MM.1S (cell line): ENCODE data around the gene SDK1.

Experiments
- DNase-seq: peaks from one replicate; pipeline ENCODE4 v3.0.0-alpha.2; 2015
- H2AFZ ChIP-seq: fragments of 300-600 bp; sonication (generic); 2 replicates; pipeline ENCODE4 v1.6.0; 2016; ENCODE audit warnings: antibody characterized with exemption, low read length
- H3F3A ChIP-seq: fragments of 300-600 bp; sonication (generic); 2 replicates; pipeline ENCODE4 v1.6.1; 2016; ENCODE audit warnings: mild to moderate bottlenecking, antibody characterized with exemption, low read length, moderate library complexity, mixed read lengths; ENCODE audit not compliant: insufficient read depth
- H3K27ac ChIP-seq: fragments of 300-600 bp; sonication (generic); 2 replicates; pipeline ENCODE4 v1.5.1; 2016; ENCODE audit warnings: mild to moderate bottlenecking, low read length
- H3K27me3 ChIP-seq: fragments of 300-600 bp; sonication (generic); replicated peaks from 2 replicates; pipeline ENCODE4 v1.6.0; 2016; ENCODE audit warnings: low read length; ENCODE audit not compliant: insufficient read depth
- H3K36me3 ChIP-seq: fragments of 300-600 bp; sonication (generic); replicated peaks from 2 replicates; pipeline ENCODE4 v1.6.1; 2016; ENCODE audit warnings: mild to moderate bottlenecking, low read length, mixed read lengths; ENCODE audit not compliant: insufficient read depth
- H3K4me1 ChIP-seq: fragments of 300-600 bp; sonication (generic); 2 replicates; pipeline ENCODE4 v1.6.1; 2016; ENCODE audit warnings: low read length, mixed read lengths
- H3K4me2 ChIP-seq: fragments of 300-600 bp; sonication (generic); 2 replicates; pipeline ENCODE4 v1.6.0; 2016; ENCODE audit warnings: low read depth, low read length
- H3K4me3 ChIP-seq: fragments of 300-600 bp; sonication (generic); 2 replicates; pipeline ENCODE4 v1.5.1; 2016; ENCODE audit warnings: low read length, mixed read lengths
- H3K79me2 ChIP-seq: fragments of 300-600 bp; sonication (generic); 2 replicates; pipeline ENCODE4 v1.6.1; 2016; ENCODE audit warnings: mixed run types, low read length, mixed read lengths
- H3K9ac ChIP-seq: fragments of 300-600 bp; sonication (generic); 2 replicates; pipeline ENCODE4 v1.6.1; 2016; ENCODE audit warnings: low read length, mixed read lengths
- H3K9me2 ChIP-seq: fragments of 300-600 bp; sonication (generic); replicated peaks from 2 replicates; pipeline ENCODE4 v1.6.1; 2016; ENCODE audit warnings: mild to moderate bottlenecking, low read length, mixed read lengths; ENCODE audit not compliant: insufficient read depth
- H3K9me3 ChIP-seq: fragments of 300-600 bp; sonication (generic); replicated peaks from 2 replicates; pipeline ENCODE4 v1.6.1; 2016; ENCODE audit warnings: mild to moderate bottlenecking, low read length, mixed read lengths; ENCODE audit not compliant: insufficient read depth
- H4K20me1 ChIP-seq: fragments of 300-600 bp; sonication (generic); 2 replicates; pipeline ENCODE4 v1.6.1; 2016; ENCODE audit warnings: mild to moderate bottlenecking, low read length, moderate library complexity, mixed read lengths; ENCODE audit not compliant: insufficient read depth
- CTCF ChIP-seq: fragments of 300-600 bp; sonication (generic); IDR thresholded peaks from 2 replicates; pipeline ENCODE4 v1.5.1; 2016; ENCODE audit warnings: antibody characterized with exemption, low read length, mixed read lengths
- EZH2 ChIP-seq: fragments of 300-600 bp; sonication (generic); optimal IDR thresholded peaks from 2 replicates; pipeline ENCODE3; 2017; ENCODE audit warnings: low read depth, mild to moderate bottlenecking, antibody characterized with exemption, low read length, mixed read lengths
- EZH2phosphoT487 ChIP-seq: fragments of 300-600 bp; sonication (generic); IDR thresholded peaks from 2 replicates; pipeline ENCODE4 v1.6.1; 2018; ENCODE audit warnings: antibody characterized with exemption, low read length

Gene SDK1

GRCh38 chr7:3911685-3912084 lies 610.6 kb downstream of the SDK1 start:
- Histone ChIP-seq H3K27me3 (no peaks in the 10 kb centered on the region), H3K9me3 (no peaks in the 10 kb centered on the region), H3K79me2 (no peaks in the 10 kb centered on the region), H3K9me2 (no peaks in the 10 kb centered on the region), H3F3A (no peaks in the 10 kb centered on the region), H3K9ac (no peak overlapping the region), H4K20me1 (no peaks in the 10 kb centered on the region), H2AFZ (no peak overlapping the region), H3K36me3 (no peaks in the 10 kb centered on the region), H3K4me3 (no peak overlapping the region), H3K4me1 (no peaks in the 10 kb centered on the region), H3K27ac (no peak overlapping the region), H3K4me2 (no peak overlapping the region)
- DNase-seq = no peak
- no peak for TF ChIP-seq EZH2phosphoT487
- no peak for TF ChIP-seq CTCF
- no peak for TF ChIP-seq EZH2

- Histone ChIP-seq H3K27ac (no peak overlapping the region), H3K4me1 (no peaks in the 10 kb centered on the region), H3K9me3 (no peaks in the 10 kb centered on the region), H2AFZ (no peak overlapping the region), H3F3A (no peaks in the 10 kb centered on the region), H3K4me2 (no peak overlapping the region), H3K4me3 (no peak overlapping the region), H3K9ac (no peak overlapping the region), H3K27me3 (no peaks in the 10 kb centered on the region), H3K79me2 (no peaks in the 10 kb centered on the region), H3K36me3 (no peaks in the 10 kb centered on the region), H4K20me1 (no peaks in the 10 kb centered on the region), H3K9me2 (no peaks in the 10 kb centered on the region)
- TF ChIP-seq EZH2phosphoT487 = no peak
- TF ChIP-seq CTCF = no peak
- no peak for TF ChIP-seq EZH2
- no peak for DNase-seq
Measured at GRCh38 chr7:3912291-3912690, 611.2 kb downstream of the SDK1 start.

GRCh38 chr7:3914051-3914775 lies 613.2 kb downstream of the SDK1 start:
- Histone ChIP-seq H3K4me1 (no peaks in the 10 kb centered on the region), H3K4me2 (no peak overlapping the region), H3K9me2 (no peaks in the 10 kb centered on the region), H4K20me1 (no peaks in the 10 kb centered on the region), H3K9ac (no peak overlapping the region), H3K79me2 (no peaks in the 10 kb centered on the region), H3K27ac (no peak overlapping the region), H2AFZ (no peak overlapping the region), H3K9me3 (no peaks in the 10 kb centered on the region), H3K36me3 (no peaks in the 10 kb centered on the region), H3K27me3 (no peaks in the 10 kb centered on the region), H3F3A (no peaks in the 10 kb centered on the region), H3K4me3 (no peak overlapping the region)
- TF ChIP-seq CTCF (no peak), EZH2 (no peak), EZH2phosphoT487 (no peak)
- no peak for DNase-seq
